ENCODE results near the gene TFF3. TPM values are rescaled to one million over a fixed set of nuclear protein-coding genes. Genes with fewer than 3 reads are reported as not detected.
A peak's percentile ranks its signal among the peaks of the same experiment; 100 is the strongest.

TFF3 gene
- total and polyA plus RNA-seq, 2 of the 13 experiments (the other 11 are each of a cell fraction or from before 2014, with no cell fraction given), result 14.2 to 26.9 TPM

- Histone ChIP-seq H3K36me3 (replicated peaks in 1 of 2; ENCODE audit: control insufficient read depth in 1 of 2, insufficient read depth in 2 of 2, low read length in 2 of 2) (no peaks in the 10 kb centered on the region), H3K27me3 (ENCODE audit: control insufficient read depth in 1 of 2, insufficient read depth in 2 of 2, low read length in 2 of 2) (peaks cover 0 to 6% of the 10 kb centered on the region in 2 experiments; a peak in 2 of 5 replicates), H3K79me2 (ENCODE audit: insufficient read depth, low read length) (no peaks in the 10 kb centered on the region), H3K4me3 (replicated peaks in 1 of 3; ENCODE audit: insufficient read depth in 1 of 3, low read depth in 2 of 3, low read length in 3 of 3) (no peak overlapping the region), H4K20me1 (ENCODE audit: insufficient read depth, low read length) (no peaks in the 10 kb centered on the region), H3K4me2 (ENCODE audit: low read depth, low read length) (no peak overlapping the region), H3K4me1 (ENCODE audit: insufficient read depth, low read length) (peaks cover 13% of the 10 kb centered on the region; the same call in 1 of the 2 replicates), H3K27ac (ENCODE audit: extremely low read length, insufficient read depth, low read length) (no peak overlapping the region), H3K9ac (ENCODE audit: insufficient read depth, low read depth, low read length) (no peak overlapping the region), H3K9me3 (ENCODE audit: low read length) (no peaks in the 10 kb centered on the region), H2AFZ (ENCODE audit: low read length) (no peak overlapping the region)
- ATAC-seq (no peak), FAIRE-seq (no peak), DNase-seq (ENCODE audit: low spot score) (no peak)
- in situ Hi-C loops (cut with HindIII; ENCODE audit: extremely low pct_ligation_motif_present, low pct_unique_long_range_greater_than_20kb) (no loop called here), intact Hi-C loops (cut with micrococcal nuclease; ENCODE audit: unreplicated experiment) (no loop called here)
- ChIA-PET CTCF (ENCODE audit: low intra/inter-chr PET ratio, low total read pairs) (no interaction called here), POLR2A (no interaction called here)
- no peak for TF ChIP-seq ZNF275 (CRISPR knock-in tag; IDR thresholded peaks at IDR 0.05; ENCODE audit: borderline replicate concordance)
- TF ChIP-seq NR2F1 (CRISPR knock-in tag; IDR thresholded peaks at IDR 0.05), result no peak
- TF ChIP-seq CREB1 (IDR thresholded peaks at IDR 0.05), result peak; percentile 67
- no peak for TF ChIP-seq CREB1 (CRISPR knock-in tag; IDR thresholded peaks at IDR 0.05)
- no peak for TF ChIP-seq MLLT10 (CRISPR knock-in tag; IDR thresholded peaks at IDR 0.05)
- no peak for TF ChIP-seq GATAD2A (CRISPR knock-in tag; IDR thresholded peaks at IDR 0.05)
- no peak for TF ChIP-seq HOXA3 (CRISPR knock-in tag; IDR thresholded peaks at IDR 0.05)
- no TSS peak for BruUV-seq (replicated peaks)
- WGBS (ENCODE audit: low lambda C conversion rate), result 65% methylated on average over 15 of the region's 15 CpGs
These were observed 26.8 kb upstream of the TFF3 start for GRCh38 chr21:42341776-42342542.
